Natural killer cell treated with Interleukin-12 subunit alpha and Interleukin-12 subunit beta and Interleukin-15 and Interleukin-18, amount 100 ng/mL, for 72 hours (primary cell): ENCODE results near the gene SLC5A8. TPM values are rescaled to one million over a fixed set of nuclear protein-coding genes. Genes with fewer than 3 reads are reported as not detected.

Experiments used
- ATAC-seq, 2 donors: fragments of 150-1000 bp; cut with Tn5 transposase in 1 of 2; sonication (Bioruptor Pico), chemical (Tn5 transposase) in 1 of 2; 2 replicates each; pipeline ENCODE4 v1.10.0; 2021
- DNase-seq: peaks from one replicate; pipeline ENCODE4 v3.0.0; 2022; ENCODE audit warnings: low spot score
- H3K27ac Mint-ChIP-seq, 2 donors: 1 replicate in 1 of 2; 2 replicates in 1 of 2; pipeline ENCODE4 v1.8.0; 2022; ENCODE audit warnings: mixed read lengths in 2 of 2, mild to moderate bottlenecking in 1 of 2, moderate library complexity in 1 of 2
- H3K27me3 Mint-ChIP-seq, 2 donors: 1 replicate in 1 of 2; 2 replicates in 1 of 2; pipeline ENCODE4 v1.8.0; 2022; ENCODE audit warnings: mixed read lengths in 2 of 2
- H3K36me3 Mint-ChIP-seq: one replicate; pipeline ENCODE4 v1.8.0; 2022; ENCODE audit warnings: mixed read lengths
- H3K4me1 Mint-ChIP-seq, 2 donors: 1 replicate in 1 of 2; 2 replicates in 1 of 2; pipeline ENCODE4 v1.8.0; 2022; ENCODE audit warnings: low read depth in 2 of 2, mixed read lengths in 2 of 2, mild to moderate bottlenecking in 1 of 2
- H3K4me3 Mint-ChIP-seq: one replicate; pipeline ENCODE4 v1.8.0; 2022; ENCODE audit warnings: mixed read lengths
- H3K9me3 Mint-ChIP-seq: 2 replicates; pipeline ENCODE4 v1.8.0; 2022; ENCODE audit warnings: mixed read lengths
- total RNA-seq, 2 donors: library from RNA; stranded (reverse); gene quantifications; one replicate each; pipeline ENCODE4 v1.2.3, GENCODE V29; 2022

SLC5A8 gene, protein sequence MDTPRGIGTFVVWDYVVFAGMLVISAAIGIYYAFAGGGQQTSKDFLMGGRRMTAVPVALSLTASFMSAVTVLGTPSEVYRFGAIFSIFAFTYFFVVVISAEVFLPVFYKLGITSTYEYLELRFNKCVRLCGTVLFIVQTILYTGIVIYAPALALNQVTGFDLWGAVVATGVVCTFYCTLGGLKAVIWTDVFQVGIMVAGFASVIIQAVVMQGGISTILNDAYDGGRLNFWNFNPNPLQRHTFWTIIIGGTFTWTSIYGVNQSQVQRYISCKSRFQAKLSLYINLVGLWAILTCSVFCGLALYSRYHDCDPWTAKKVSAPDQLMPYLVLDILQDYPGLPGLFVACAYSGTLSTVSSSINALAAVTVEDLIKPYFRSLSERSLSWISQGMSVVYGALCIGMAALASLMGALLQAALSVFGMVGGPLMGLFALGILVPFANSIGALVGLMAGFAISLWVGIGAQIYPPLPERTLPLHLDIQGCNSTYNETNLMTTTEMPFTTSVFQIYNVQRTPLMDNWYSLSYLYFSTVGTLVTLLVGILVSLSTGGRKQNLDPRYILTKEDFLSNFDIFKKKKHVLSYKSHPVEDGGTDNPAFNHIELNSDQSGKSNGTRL
- not detected for total RNA-seq

DNA sequence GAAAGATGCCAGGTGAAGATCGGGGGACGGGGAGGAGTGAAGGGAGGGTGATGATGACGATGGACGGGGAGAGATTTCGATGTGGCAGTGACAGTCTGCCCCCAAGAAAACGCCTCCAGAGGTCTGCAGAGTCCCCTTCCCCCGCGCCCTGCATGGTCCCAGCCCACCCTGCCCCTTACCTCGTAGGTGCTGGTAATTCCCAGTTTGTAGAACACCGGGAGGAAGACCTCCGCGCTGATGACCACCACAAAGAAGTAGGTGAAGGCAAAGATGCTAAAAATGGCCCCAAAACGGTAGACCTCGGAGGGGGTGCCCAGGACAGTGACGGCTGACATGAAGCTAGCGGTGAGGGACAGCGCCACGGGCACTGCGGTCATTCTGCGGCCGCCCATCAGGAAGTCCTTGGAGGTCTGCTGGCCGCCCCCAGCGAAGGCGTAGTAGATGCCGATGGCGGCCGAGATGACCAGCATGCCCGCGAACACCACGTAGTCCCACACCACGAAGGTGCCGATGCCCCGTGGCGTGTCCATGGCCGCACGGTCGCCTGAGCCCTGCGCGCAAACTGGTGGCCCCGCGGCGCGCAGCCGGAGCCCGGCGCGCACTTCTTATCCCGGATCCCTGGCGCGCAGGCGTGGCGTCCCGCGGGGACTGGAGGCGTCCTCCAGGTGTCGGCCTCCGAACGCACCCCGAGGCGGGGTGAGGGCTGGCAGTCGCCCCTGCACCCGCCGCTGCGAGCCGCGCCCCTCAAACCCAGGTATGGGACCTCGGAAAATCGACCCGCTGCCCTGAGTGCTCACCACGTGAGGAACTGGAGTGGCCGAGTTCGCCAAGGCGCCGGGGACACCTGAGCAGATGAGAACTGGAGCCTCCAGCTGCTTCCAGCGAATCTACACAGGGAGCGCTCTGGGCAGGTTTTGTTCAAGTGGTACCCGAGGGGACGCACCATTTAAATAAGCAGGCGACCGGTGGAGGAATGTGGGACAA is at the start of gene SLC5A8:
Gene SLC5A8, minus strand, starts transcription at position 920 of the 984 bp plus-strand sequence. Its CDS starts 390 bp downstream, at position 530.
- ATAC-seq (peak; percentile 17 to 36), DNase-seq (no peak)
- no peak within 1 kb of the TSS for H3K27ac Mint-ChIP-seq
- H3K4me3 Mint-ChIP-seq: no peak within 1 kb of the TSS
- no peaks in the 10 kb centered on the region for H3K36me3 Mint-ChIP-seq
- H3K4me1 Mint-ChIP-seq: no peaks in the 10 kb centered on the region
- peaks cover 19 to 40% of the 10 kb centered on the region in 2 donors for H3K27me3 Mint-ChIP-seq
- H3K9me3 Mint-ChIP-seq: peaks cover 5% of the 10 kb centered on the region

DNA sequence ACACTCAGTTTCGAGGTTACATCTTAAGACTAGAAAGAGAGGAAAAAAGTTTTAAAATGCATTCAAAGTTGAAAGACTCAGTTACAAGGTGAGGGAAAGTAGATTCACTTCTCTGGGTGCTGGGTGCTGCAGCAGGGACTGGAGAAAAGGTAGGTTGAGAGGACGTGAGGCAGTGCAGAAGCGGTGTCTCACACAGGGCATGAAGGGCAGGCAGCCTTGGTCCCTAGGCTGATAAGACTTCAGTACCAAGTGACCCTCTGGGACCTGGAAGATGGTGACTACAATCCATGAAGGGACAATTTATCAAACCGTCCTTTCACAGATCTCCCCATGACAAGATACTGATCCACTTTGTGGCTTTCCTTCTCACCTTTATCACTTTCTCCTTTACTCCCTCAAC is 47.3 kb upstream of the SLC5A8 start:
- Mint-ChIP-seq H3K36me3 (no peaks in the 10 kb centered on the region), H3K4me1 (no peaks in the 10 kb centered on the region), H3K27ac (no peak overlapping the region), H3K9me3 (no peaks in the 10 kb centered on the region), H3K4me3 (no peak overlapping the region), H3K27me3 (peaks cover 15 to 16% of the 10 kb centered on the region in 2 donors)
- ATAC-seq (peak in 1 of 2 donors; percentile 53), DNase-seq (no peak)

DNA sequence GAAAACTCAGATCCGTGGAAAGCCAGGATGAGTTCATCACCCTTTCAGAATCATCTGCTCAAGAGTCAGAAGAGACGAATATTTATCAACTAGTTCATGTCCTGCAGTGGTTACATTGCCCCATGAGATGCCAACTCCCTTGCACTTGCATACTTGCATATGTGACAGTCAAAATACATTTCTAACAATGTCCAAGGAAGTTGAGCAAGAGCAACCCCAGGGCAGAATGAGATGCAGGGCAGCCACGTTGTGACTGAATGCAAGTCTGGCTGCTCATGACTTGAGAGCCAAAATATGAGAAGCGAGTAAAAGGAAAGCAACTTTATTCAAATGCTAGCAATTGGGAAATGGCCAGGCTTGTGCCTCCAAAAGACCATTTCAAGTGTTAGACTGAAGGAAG is 46.2 kb upstream of the SLC5A8 start:
- Mint-ChIP-seq H3K27ac (no peak overlapping the region), H3K27me3 (peaks cover 15 to 16% of the 10 kb centered on the region in 2 donors)

DNA sequence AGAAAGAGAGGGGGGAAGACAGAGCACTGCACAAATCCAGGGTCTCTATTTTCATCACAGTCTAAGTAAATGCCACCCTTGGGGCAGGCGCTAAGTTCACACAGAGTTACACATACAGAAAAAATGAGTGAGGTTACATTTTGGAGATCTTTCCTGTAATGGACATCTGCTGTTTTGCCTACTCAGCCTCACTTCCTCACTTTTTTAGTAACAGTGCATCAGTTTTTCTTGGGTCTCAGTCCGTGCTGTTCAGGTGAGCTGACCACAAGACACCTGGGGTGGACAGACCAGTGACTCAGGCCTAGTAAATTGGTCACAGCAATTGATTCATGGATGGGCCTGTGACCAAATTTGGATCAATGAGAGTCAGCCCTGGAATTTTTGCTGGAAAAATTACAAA is 33.6 kb upstream of the SLC5A8 start:
- no peak for ATAC-seq
- Mint-ChIP-seq H3K36me3 (no peaks in the 10 kb centered on the region), H3K9me3 (no peaks in the 10 kb centered on the region), H3K4me3 (no peak overlapping the region), H3K27me3 (peaks cover under 1 to 15% of the 10 kb centered on the region in 2 donors), H3K4me1 (no peaks in the 10 kb centered on the region), H3K27ac (no peak overlapping the region)
- DNase-seq: no peak

More for the DNA sequence above, 46.2 kb upstream of the SLC5A8 start:
- H3K36me3 Mint-ChIP-seq: no peaks in the 10 kb centered on the region
- H3K4me1 Mint-ChIP-seq: no peaks in the 10 kb centered on the region
- DNase-seq (no peak), ATAC-seq (no peak)
- no peaks in the 10 kb centered on the region for H3K9me3 Mint-ChIP-seq
- H3K4me3 Mint-ChIP-seq: no peak overlapping the region

DNA sequence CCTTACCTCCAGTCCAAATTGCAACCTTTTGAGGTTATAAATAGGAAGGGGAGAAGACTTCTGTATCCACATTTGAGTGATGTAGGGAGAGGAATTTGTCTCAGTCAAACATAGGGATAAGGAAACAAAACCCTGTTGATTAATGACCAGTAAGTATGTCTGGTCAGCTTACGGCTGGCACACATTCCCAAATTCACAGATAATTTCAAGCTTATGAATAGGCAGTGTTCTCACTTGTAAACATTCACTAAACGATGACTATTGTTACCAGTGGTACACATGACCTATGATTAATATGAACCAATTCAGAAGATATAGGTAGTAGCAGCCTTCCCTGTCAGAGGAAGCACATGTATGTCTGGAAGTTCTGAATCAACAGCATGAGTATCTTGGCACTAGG is 33.0 kb upstream of the SLC5A8 start:
- no peak overlapping the region for H3K4me3 Mint-ChIP-seq
- no peaks in the 10 kb centered on the region for H3K4me1 Mint-ChIP-seq
- H3K9me3 Mint-ChIP-seq: no peaks in the 10 kb centered on the region
- peaks cover 2 to 19% of the 10 kb centered on the region in 2 donors for H3K27me3 Mint-ChIP-seq
- H3K36me3 Mint-ChIP-seq: no peaks in the 10 kb centered on the region
- H3K27ac Mint-ChIP-seq: no peak overlapping the region
- no peak for ATAC-seq
- DNase-seq: no peak

DNA sequence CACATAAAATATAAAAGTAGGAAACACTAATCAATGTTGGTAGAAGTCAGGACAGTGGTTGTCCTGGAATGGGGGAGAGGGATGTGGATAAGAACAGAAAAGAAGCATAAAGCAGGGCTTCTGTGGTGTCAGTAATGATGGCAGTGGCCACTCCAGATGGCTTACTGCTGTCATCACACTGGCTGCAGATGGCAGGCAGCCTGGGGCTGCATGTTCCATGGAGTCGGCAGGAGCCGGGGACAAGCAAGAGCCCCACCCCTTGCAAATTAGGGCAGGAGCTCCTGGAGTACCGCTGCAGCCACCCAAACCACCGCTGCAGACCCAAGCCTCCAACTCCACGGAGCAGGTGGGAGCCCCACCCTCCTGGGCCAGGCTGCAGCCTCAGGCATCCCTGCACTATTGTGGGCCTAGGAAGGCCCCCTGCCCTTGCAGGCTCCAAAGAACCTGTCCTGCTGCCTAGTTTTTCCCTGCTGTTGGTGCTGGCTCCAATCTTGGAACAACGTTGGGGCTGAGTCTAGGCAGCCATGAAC is 28.8 kb upstream of the SLC5A8 start:
- Mint-ChIP-seq H3K27me3 (peaks cover 2 to 25% of the 10 kb centered on the region in 2 donors), H3K9me3 (no peaks in the 10 kb centered on the region), H3K4me1 (no peaks in the 10 kb centered on the region), H3K4me3 (no peak overlapping the region), H3K27ac (no peak overlapping the region), H3K36me3 (no peaks in the 10 kb centered on the region)
- ATAC-seq: peak; percentile 43 to 48
- no peak for DNase-seq

DNA sequence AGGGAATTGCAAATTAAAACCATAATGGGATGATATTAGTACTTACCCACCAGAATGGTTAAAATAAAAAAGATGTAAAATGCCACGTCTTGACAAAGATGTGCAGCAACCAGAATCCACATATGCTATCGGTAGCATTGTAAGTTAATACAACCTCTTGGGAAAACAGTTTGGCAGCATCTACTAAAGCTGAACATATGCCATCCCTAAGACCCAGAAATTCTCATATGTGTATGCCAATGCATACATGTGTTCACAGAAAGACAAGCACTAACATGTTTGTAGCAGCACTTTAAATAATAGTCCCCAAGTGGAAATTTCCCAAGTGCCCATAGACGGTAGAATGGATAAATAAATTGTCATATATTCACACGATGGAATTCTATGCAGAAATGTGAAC is 28.3 kb upstream of the SLC5A8 start:
- no peak for DNase-seq
- no peak for ATAC-seq
- Mint-ChIP-seq H3K27ac (no peak overlapping the region), H3K9me3 (no peaks in the 10 kb centered on the region), H3K27me3 (peaks cover 2 to 25% of the 10 kb centered on the region in 2 donors), H3K4me1 (no peaks in the 10 kb centered on the region), H3K36me3 (no peaks in the 10 kb centered on the region), H3K4me3 (no peak overlapping the region)

DNA sequence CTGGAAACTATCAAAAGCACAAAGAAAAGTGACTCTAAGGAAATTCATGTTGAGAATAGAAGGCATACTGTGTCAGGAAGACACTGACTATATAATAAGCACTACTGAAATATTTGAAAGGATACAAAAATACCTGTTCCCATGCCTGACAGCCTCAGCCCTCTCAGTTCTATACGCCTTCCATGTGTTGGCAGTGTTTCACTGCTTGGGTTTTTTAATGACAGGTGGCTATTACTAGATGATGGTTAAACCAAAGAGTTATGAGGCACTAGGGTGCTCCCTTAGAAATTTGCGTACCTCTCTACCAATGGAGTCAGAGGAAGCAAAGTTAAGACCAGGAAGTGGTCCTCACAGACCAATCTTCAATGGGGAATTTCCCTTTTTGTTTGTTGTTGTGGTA is 25.6 kb upstream of the SLC5A8 start:
- Mint-ChIP-seq H3K9me3 (peaks cover 3% of the 10 kb centered on the region), H3K27me3 (peaks cover 11 to 25% of the 10 kb centered on the region in 2 donors), H3K36me3 (no peaks in the 10 kb centered on the region), H3K4me3 (no peak overlapping the region), H3K27ac (no peak overlapping the region), H3K4me1 (no peaks in the 10 kb centered on the region)
- DNase-seq (no peak), ATAC-seq (no peak)

DNA sequence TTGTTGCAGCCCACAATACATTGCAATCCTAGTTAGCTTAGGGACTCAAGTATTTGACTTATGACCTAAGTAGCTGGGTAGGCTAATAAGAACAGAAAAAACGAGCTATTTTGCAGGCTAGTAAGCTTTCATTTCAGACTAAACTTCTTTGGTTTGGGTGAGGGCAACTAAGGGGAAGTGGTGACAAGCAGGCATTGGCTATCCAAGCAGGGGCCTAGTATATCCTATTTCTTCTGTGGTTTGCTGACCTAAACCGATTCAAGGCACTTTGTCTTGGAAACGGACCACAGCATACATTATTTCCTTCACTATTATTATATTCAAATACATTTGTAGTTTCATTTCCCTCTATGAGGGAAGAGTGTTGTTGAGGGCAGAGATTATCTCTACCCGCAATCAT is 21.6 kb upstream of the SLC5A8 start:
- Mint-ChIP-seq H3K36me3 (no peaks in the 10 kb centered on the region), H3K4me1 (no peaks in the 10 kb centered on the region), H3K27ac (no peak overlapping the region), H3K4me3 (no peak overlapping the region), H3K9me3 (peaks cover 3% of the 10 kb centered on the region), H3K27me3 (peaks cover 14 to 16% of the 10 kb centered on the region in 2 donors)
- ATAC-seq: no peak
- no peak for DNase-seq

DNA sequence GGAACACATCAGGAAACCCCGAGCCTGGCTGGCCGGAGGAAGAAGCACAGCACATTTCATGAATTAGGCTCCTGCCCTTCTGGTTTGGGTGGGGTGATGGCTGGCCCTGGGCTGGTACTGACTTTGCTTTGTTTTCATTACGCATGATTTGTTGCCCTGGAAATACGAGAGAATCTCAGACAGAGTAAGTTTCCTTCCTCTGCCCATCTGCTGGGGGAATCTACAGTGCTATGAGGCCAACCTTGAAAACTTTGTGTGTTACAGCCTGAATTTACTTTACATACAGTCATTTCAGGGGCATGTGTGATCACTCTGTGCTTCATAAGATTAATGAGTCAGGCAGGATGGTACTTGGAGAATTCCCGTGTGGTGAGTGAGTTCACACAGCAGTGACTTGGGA is 20.5 kb upstream of the SLC5A8 start:
- ATAC-seq (no peak), DNase-seq (no peak)
- Mint-ChIP-seq H3K27me3 (peaks cover 16 to 17% of the 10 kb centered on the region in 2 donors), H3K4me3 (no peak overlapping the region), H3K36me3 (no peaks in the 10 kb centered on the region), H3K4me1 (no peaks in the 10 kb centered on the region), H3K9me3 (peaks cover 3% of the 10 kb centered on the region), H3K27ac (no peak overlapping the region)

DNA sequence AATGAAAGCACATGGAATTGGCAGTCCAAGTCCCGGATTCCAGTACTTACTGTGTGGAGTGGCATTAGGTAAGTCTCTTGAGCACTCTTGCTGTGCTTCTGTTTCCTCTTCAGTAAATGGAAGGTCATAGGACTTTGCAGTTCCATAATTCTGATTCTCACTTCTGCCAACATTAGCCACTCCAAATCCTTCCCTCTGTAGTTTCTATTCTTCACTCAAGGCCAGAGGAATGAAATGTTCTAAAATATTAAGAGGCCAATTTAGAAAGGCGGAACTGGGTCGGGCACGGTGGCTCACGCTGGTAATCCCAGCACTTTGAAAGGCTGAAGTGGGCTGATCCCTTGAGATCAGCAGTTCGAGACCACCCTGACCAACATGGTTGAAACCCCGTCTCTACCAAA is 19.8 kb upstream of the SLC5A8 start:
- ATAC-seq: no peak
- Mint-ChIP-seq H3K36me3 (no peaks in the 10 kb centered on the region), H3K27me3 (peaks cover 11 to 17% of the 10 kb centered on the region in 2 donors), H3K4me1 (no peaks in the 10 kb centered on the region), H3K4me3 (no peak overlapping the region), H3K9me3 (peaks cover 3% of the 10 kb centered on the region), H3K27ac (no peak overlapping the region)
- DNase-seq: no peak

DNA sequence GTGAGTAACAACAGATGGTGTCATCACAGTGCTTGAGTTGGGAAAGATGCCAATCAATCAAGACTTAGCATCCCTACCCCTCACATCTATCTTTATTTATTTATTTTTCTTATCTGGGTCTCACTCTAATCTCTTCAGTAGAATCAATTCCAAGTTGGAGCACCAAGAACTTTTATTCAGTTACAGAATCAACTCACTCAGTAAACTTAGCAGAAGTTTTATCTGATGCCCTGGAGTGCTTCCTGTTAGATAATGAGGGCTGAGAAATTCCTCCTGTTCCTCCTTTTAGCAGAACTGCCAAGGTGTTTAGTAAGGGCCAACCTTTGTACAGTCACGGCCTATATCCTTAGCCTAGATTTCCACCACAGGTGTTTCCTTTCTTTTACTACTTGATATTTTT is 11.3 kb upstream of the SLC5A8 start:
- DNase-seq: no peak
- no peak overlapping the region for H3K4me3 Mint-ChIP-seq

DNA sequence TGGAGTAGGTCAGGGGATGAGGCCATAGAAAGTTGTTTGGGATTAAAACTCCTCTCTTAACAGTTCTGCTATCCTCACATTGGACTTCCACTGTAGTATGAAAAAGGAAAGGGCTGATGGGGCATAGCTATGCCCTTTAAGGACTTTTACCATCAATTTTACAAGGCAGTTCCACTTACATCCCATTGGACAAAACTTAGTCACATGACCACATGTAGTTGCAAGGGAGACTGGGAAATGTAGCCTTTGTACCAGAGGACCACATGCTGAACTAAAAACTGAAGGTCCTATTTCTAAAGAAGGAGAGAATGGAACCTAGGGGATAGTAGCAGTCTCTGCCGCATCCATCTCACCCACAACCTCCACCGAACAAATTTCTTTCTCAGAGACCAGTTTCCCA is 6.8 kb upstream of the SLC5A8 start:
- no peak for ATAC-seq
- peaks cover 9% of the 10 kb centered on the region for H3K9me3 Mint-ChIP-seq
- no peaks in the 10 kb centered on the region for H3K36me3 Mint-ChIP-seq
- H3K27ac Mint-ChIP-seq: no peak overlapping the region
- H3K4me1 Mint-ChIP-seq: no peaks in the 10 kb centered on the region
- no peak overlapping the region for H3K4me3 Mint-ChIP-seq
- peaks cover 3 to 20% of the 10 kb centered on the region in 2 donors for H3K27me3 Mint-ChIP-seq
- DNase-seq: no peak

More for the DNA sequence above, 11.3 kb upstream of the SLC5A8 start:
- Mint-ChIP-seq H3K4me1 (no peaks in the 10 kb centered on the region), H3K27me3 (peaks cover 5 to 23% of the 10 kb centered on the region in 2 donors), H3K27ac (no peak overlapping the region), H3K36me3 (no peaks in the 10 kb centered on the region), H3K9me3 (peaks cover 2% of the 10 kb centered on the region)
- no peak for ATAC-seq
